Measurements from ENCODE around the gene COL18A1. TPM values are rescaled to one million over a fixed set of nuclear protein-coding genes. Genes with fewer than 3 reads are reported as not detected.

Gene COL18A1
- total RNA-seq, 1 donor from 2014 or later = 271 TPM

DNA sequence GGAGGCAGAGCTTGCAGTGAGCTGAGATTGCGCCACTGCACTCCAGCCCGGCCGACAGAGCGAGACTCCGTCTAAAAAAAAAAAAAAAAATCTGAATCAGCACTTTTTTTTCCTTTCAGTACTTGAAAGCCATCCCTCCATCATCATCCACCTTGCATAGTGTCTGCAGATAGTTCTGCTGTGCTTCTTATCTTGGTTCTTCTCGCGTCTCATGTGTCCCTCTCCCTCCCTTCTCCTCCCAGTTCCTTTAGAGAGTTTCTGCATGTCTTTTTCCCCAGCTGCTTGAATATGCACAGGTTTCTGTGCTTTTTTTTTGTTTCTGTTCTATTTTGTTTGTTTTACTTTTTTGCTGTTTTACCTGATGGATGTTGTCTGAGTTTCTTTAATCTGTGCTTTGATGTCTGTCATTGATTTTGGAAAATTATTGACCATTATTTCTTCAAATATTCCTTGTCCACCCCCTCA is 3.9 kb upstream of the COL18A1 start:
- Mint-ChIP-seq H3K9me3 (ENCODE audit: low read depth) (peaks cover 8% of the 10 kb centered on the region), H3K36me3 (ENCODE audit: insufficient read depth) (peaks cover 5% of the 10 kb centered on the region), H3K4me1 (ENCODE audit: low read depth) (peaks cover 9% of the 10 kb centered on the region), H3K27ac (no peak overlapping the region), H3K27me3 (peaks cover 31% of the 10 kb centered on the region), H3K4me3 (ENCODE audit: low read depth) (no peak overlapping the region)
- DNase-seq (ENCODE audit: low spot score, unreplicated experiment) = no peak
- TF ChIP-seq, protein P1, sequence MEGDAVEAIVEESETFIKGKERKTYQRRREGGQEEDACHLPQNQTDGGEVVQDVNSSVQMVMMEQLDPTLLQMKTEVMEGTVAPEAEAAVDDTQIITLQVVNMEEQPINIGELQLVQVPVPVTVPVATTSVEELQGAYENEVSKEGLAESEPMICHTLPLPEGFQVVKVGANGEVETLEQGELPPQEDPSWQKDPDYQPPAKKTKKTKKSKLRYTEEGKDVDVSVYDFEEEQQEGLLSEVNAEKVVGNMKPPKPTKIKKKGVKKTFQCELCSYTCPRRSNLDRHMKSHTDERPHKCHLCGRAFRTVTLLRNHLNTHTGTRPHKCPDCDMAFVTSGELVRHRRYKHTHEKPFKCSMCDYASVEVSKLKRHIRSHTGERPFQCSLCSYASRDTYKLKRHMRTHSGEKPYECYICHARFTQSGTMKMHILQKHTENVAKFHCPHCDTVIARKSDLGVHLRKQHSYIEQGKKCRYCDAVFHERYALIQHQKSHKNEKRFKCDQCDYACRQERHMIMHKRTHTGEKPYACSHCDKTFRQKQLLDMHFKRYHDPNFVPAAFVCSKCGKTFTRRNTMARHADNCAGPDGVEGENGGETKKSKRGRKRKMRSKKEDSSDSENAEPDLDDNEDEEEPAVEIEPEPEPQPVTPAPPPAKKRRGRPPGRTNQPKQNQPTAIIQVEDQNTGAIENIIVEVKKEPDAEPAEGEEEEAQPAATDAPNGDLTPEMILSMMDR (IDR thresholded peaks at IDR 0.05; ENCODE audit: unreplicated experiment) = no peak

DNA sequence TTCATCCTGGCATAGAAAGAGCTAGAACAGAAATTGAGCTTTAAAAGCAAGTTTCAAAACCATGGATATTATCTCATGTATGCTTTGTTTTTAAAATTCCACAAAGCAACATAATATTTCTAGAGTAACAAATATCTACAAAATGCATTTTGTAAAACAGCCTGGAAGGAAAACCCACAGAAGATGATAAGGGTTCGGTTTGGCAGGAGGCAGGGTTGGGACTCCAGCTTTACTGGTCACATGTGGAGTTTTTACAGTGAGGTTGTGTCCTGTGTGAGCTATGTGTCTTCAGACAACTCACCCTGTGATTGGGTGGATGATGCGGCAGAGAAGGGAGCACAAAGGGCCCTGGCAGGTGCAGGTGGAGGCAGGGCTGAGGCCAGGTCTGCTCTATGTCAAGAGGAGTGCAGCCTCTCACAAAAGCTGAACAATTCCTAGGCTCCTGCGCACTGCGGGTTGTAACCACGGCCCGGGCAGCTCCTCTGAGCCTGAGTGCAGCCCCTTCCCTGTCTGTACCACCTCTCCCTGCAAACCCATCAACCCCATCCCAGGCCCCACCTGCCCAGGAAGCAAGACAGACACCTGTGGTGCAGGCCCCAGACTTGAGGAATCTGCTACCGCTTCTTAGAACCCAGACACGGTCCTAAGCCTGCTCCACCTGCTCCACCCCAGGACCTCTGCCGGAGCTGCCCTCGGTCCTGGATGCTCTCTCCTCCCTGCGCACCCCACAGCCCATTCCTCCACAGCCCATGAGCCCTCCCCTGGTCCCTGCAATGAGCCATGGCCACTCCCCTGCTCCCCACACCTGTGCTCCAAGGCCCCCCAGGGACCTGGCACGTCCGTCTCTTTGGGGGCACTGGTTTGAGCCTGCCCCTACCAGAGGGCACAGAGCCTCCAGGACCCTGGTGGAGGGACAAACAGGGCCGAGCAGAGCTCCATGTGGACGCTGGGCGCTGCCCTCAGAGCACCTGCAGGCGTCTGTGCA is 2.8 kb upstream of the COL18A1 start:
- DNase-seq (ENCODE audit: low spot score, unreplicated experiment) = no peak
- peaks cover 8% of the 10 kb centered on the region for H3K9me3 Mint-ChIP-seq (ENCODE audit: low read depth)

DNA sequence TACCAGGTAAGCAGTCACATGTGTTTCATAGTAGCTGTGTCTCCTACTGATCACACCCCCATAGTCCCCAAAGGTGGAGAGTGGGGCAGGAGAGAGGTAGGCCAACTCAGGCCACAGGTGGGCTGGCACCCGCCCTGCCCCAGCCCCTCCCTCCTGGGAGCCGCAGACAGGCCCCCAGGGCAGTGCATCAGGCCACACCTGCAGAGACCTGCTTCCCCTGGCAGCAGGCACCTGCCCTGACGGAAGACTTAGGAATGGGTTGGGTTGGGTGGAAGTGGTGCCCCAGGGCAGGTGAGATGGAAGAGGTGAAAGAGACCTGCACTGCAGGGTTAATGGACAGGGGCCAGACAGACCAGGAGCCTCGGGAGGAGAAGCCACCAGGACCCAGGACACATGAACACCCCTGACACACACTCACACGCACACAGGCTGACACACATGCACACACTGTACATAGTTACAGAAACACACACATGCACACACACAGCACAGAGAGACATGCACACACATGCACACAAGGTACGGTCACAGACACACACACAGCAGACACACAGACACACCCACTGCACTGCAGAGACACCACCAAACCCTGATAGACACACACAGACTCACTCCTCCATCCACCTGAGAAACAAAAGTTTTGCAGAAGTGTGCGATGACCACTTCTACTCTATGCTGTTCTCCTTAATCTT is 1.7 kb upstream of the COL18A1 start:
- Mint-ChIP-seq H3K27me3 (peaks cover 20% of the 10 kb centered on the region), H3K4me3 (ENCODE audit: low read depth) (peak overlapping the region; percentile 81), H3K4me1 (ENCODE audit: low read depth) (peaks cover 27% of the 10 kb centered on the region), H3K36me3 (ENCODE audit: insufficient read depth) (peaks cover 5% of the 10 kb centered on the region), H3K27ac (peak overlapping the region; percentile 94), H3K9me3 (ENCODE audit: low read depth) (peaks cover 8% of the 10 kb centered on the region)
- TF ChIP-seq, protein P1 (IDR thresholded peaks at IDR 0.05; ENCODE audit: unreplicated experiment) = no peak
- DNase-seq (ENCODE audit: low spot score, unreplicated experiment) = no peak

More for the DNA sequence above, 2.8 kb upstream of the COL18A1 start:
- peaks cover 5% of the 10 kb centered on the region for H3K36me3 Mint-ChIP-seq (ENCODE audit: insufficient read depth)
- no peak overlapping the region for H3K27ac Mint-ChIP-seq
- TF ChIP-seq, protein P1 (IDR thresholded peaks at IDR 0.05; ENCODE audit: unreplicated experiment) = no peak
- H3K4me3 Mint-ChIP-seq (ENCODE audit: low read depth) = no peak overlapping the region
- H3K4me1 Mint-ChIP-seq (ENCODE audit: low read depth) = peaks cover 16% of the 10 kb centered on the region
- peaks cover 25% of the 10 kb centered on the region for H3K27me3 Mint-ChIP-seq

DNA sequence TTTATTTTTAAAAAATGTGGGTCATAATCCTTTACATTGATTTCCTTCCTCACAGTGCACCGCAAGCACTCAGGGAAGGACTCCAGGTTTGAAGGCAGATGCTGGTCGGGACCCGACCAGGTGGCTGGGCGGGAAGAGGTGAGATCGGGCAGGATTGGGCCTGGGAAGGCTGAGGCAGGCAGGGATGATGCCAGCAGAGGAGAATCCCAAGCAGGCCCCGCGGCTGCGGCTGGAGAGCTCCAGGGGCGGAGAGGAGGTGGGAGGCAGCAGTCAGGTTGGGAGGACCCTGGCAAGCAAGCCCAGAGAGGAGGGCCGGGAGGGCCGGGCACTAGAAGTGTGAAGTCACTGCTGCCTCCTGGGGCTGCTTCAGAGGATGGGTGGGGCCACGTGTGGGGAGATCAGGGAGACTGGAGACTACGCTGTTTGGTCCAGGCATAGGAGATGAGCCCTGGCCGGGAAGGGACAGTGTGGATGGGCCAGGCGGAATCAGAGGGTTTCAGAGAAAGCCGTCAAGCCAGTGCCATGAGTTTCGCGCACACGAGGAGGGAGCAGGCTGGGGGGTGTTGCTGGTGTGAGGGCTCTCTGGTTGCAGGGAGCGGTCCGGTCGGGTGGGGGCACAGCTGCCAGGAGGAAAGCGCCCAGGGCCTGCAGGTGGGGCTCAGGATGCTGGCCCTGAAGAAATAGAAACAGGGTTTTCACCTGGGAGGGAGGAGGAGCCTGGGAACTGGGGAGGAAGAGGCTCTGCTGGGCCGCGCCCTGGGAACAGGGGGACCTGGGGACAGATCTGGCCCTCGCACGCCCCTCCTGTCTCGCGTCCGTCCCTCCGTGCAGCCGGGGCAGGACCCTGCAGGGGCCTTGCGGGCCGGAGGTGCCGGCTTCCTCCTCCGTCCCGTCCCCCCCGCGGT is 888 bp upstream of the COL18A1 start:
- Mint-ChIP-seq H3K4me1 (ENCODE audit: low read depth) (peaks cover 29% of the 10 kb centered on the region), H3K27me3 (peaks cover 20% of the 10 kb centered on the region), H3K9me3 (ENCODE audit: low read depth) (peaks cover 8% of the 10 kb centered on the region), H3K27ac (peak overlapping the region; percentile 94), H3K4me3 (ENCODE audit: low read depth) (peak overlapping the region; percentile 81), H3K36me3 (ENCODE audit: insufficient read depth) (peaks cover 5% of the 10 kb centered on the region)
- DNase-seq (ENCODE audit: low spot score, unreplicated experiment) = no peak
- TF ChIP-seq, protein P1 (IDR thresholded peaks at IDR 0.05; ENCODE audit: unreplicated experiment) = no peak

All from progenitor cell of endocrine pancreas (in vitro differentiated cells).